GM23248 (cell line): Measurements from ENCODE around the gene TOX2. TPM values are rescaled to one million over a fixed set of nuclear protein-coding genes. Genes with fewer than 3 reads are reported as not detected.

ENCODE experiments used
- DNase-seq: peaks from one replicate; pipeline ENCODE4 v3.0.0-alpha.2; 2015
- H2AFZ ChIP-seq: fragments of 200-600 bp; sonication (generic); 2 replicates; pipeline ENCODE4 v1.6.1; 2016; ENCODE audit warnings: antibody characterized with exemption
- H3F3A ChIP-seq: fragments of 200-600 bp; sonication (generic); 2 replicates; pipeline ENCODE4 v1.6.1; 2016; ENCODE audit warnings: mild to moderate bottlenecking, antibody characterized with exemption, mixed run types; ENCODE audit not compliant: insufficient read depth
- H3K27ac ChIP-seq: fragments of 200-600 bp; sonication (generic); 2 replicates; pipeline ENCODE4 v1.5.1; 2016; ENCODE audit warnings: mild to moderate bottlenecking
- H3K27me3 ChIP-seq: fragments of 200-600 bp; sonication (generic); replicated peaks from 2 replicates; pipeline ENCODE4 v1.6.1; 2016; ENCODE audit warnings: mild to moderate bottlenecking; ENCODE audit not compliant: insufficient read depth
- H3K36me3 ChIP-seq: fragments of 200-600 bp; sonication (generic); 2 replicates; pipeline ENCODE4 v1.6.1; 2016; ENCODE audit warnings: low read depth, mild to moderate bottlenecking
- H3K4me1 ChIP-seq: fragments of 200-600 bp; sonication (generic); 2 replicates; pipeline ENCODE4 v1.6.1; 2016; ENCODE audit warnings: mild to moderate bottlenecking; ENCODE audit not compliant: insufficient read depth
- H3K4me2 ChIP-seq: fragments of 200-600 bp; sonication (generic); one replicate; pipeline ENCODE4 v1.6.1; 2016; ENCODE audit warnings: mild to moderate bottlenecking; ENCODE audit not compliant: unreplicated experiment
- H3K4me3 ChIP-seq: fragments of 200-600 bp; sonication (generic); 2 replicates; pipeline ENCODE4 v1.5.1; 2016; ENCODE audit warnings: mild to moderate bottlenecking
- H3K79me2 ChIP-seq: fragments of 200-600 bp; sonication (generic); 2 replicates; pipeline ENCODE4 v1.6.1; 2016; ENCODE audit warnings: mild to moderate bottlenecking; ENCODE audit not compliant: insufficient read depth
- H3K9ac ChIP-seq: fragments of 200-600 bp; sonication (generic); 2 replicates; pipeline ENCODE4 v1.6.1; 2016; ENCODE audit warnings: mild to moderate bottlenecking
- H3K9me2 ChIP-seq: fragments of 200-600 bp; sonication (generic); 2 replicates; pipeline ENCODE4 v1.6.1; 2016; ENCODE audit warnings: mixed run types, mild to moderate bottlenecking, moderate library complexity; ENCODE audit not compliant: insufficient read depth
- H3K9me3 ChIP-seq: fragments of 200-600 bp; sonication (generic); one replicate; pipeline ENCODE4 v1.6.1; 2017; ENCODE audit warnings: low read depth
- H4K20me1 ChIP-seq: fragments of 200-600 bp; sonication (generic); 2 replicates; pipeline ENCODE4 v1.6.0; 2016; ENCODE audit not compliant: insufficient read depth
- EZH2 ChIP-seq: fragments of 200-600 bp; sonication (generic); IDR thresholded peaks from 2 replicates; pipeline ENCODE4 v1.6.1; 2018; ENCODE audit warnings: antibody characterized with exemption, mild to moderate bottlenecking; ENCODE audit not compliant: insufficient read depth, poor library complexity, severe bottlenecking
- EZH2phosphoT487 ChIP-seq: fragments of 200-600 bp; sonication (generic); IDR thresholded peaks from 2 replicates; pipeline ENCODE4 v1.6.1; 2018; ENCODE audit warnings: antibody characterized with exemption, moderate library complexity, mild to moderate bottlenecking, low read depth; ENCODE audit not compliant: insufficient read depth
- WGBS, 2 experiments: methylation state at CpG; one replicate each; pipeline ENCODE4 v1.1.6; 2015 to 2017; ENCODE audit warnings: low lambda C conversion rate in 2 of 2, low coverage in 1 of 2; ENCODE audit errors: missing lambda C conversion rate in 2 of 2; 5-methylcytosine and 5-hydroxymethylcytosine counted together
- in situ Hi-C: fragments of 300-500 bp; cut with MboI; formaldehyde crosslinking; loops from 2 replicates; pipeline ENCODE4 v1.15.0; 2020
- polyA plus RNA-seq: library from polyadenylated mRNA; unstranded; fragments of >200 nt; fragmentation: Nextera tagmentation; extraction: Ambion mirVana; gene quantifications from 2 replicates; pipeline ENCODE4 v1.2.1, GENCODE V29; 2016
- small RNA-seq: library from RNA; depleted of rRNA; stranded (forward); fragments of <200 nt; gene quantifications from one replicate; pipeline ENCODE3, GENCODE V24; 2014; ENCODE audit warnings: low read depth, low replicate concordance
- total RNA-seq: library from RNA; depleted of rRNA; stranded (reverse); fragments of >200 nt; shearing (Covaris generic); gene quantifications from 2 replicates; pipeline ENCODE4 v1.2.3, GENCODE V29; 2014; rRNA removed

The TOX2 gene
- total and polyA plus RNA-seq, 2 experiments from 2014 or later = 0.97 to 15.9 TPM

DNA sequence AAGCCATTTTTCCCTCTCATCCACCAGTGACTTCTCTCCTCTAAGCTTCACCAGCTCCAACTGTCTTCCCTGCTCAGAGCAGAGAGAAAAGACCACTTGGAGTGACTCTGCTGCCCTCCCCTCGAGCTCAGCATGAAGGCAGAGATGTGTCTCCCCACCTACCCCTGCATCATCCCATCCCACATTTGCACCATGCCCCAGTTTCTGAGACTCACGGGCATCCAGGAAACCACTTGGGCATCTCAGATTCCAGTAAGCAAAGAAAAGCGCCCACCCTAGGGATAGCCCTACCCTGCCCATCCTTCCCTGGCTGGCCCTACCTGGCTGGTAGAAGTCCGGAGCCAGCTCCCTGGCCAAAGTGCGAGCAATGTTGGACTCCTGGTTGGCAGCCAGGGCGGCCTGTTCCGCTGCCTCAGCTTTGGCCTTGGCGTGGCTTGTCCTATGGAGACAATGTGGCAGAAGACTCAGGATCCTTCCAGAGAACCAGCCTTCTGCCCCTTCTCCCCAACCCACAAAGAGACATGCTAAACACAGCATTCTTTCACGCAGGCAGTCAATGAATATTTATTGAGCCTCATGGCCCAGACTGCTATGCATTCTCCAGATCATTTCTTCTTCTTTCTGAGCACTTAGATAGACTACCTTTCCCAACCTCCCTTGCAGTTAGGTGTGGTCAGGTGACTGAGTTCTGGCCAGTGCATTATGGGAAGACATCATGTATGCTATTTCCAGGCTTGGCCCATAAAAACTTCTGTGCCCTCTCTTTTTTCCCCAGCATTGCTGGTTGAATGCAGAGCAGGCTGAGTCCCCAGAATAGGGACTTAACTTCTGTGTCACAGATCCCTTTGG, 203.8 kb downstream of the TOX2 start:
- H3K79me2 ChIP-seq = no peaks in the 10 kb centered on the region
- in situ Hi-C loops = loop anchor here (5.0 to 10.0 kb wide), 3 partner anchors 69 to 346 kb away; partner anchors contain the start of genes FITM2 and JPH2
- no peaks in the 10 kb centered on the region for H3K4me1 ChIP-seq
- H4K20me1 ChIP-seq = no peaks in the 10 kb centered on the region
- H3K36me3 ChIP-seq = no peaks in the 10 kb centered on the region
- H3K9ac ChIP-seq = no peak overlapping the region
- H3K27ac ChIP-seq = no peak overlapping the region
- H3F3A ChIP-seq = no peaks in the 10 kb centered on the region
- 66 to 70% methylated on average over 8 to 9 of the region's 9 CpGs for WGBS, 2 experiments
- no peak overlapping the region for H3K4me3 ChIP-seq
- TF ChIP-seq EZH2phosphoT487 (no peak), EZH2 (no peak)
- no peak for DNase-seq
- no peaks in the 10 kb centered on the region for H3K27me3 ChIP-seq
- H2AFZ ChIP-seq = no peak overlapping the region
- H3K9me2 ChIP-seq = no peaks in the 10 kb centered on the region
- no peaks in the 10 kb centered on the region for H3K9me3 ChIP-seq
- H3K4me2 ChIP-seq = no peak overlapping the region

Small RNA genes within 50 kb of the gene (small RNA-seq; reads per million reads assigned to genes)
- not detected for gene RN7SL443P

Other genes with a start within 250 kb of the TOX2 start
- 6.1 and 8.1 TPM in 2 replicates for gene MYBL2, start 247.7 kb upstream of the TOX2 start, total RNA-seq
- 11.7 and 12.9 TPM in 2 replicates for gene MYBL2, start 247.7 kb upstream of the TOX2 start, polyA plus RNA-seq
- not detected in 2 replicates for gene GTSF1L, start 187.8 kb upstream of the TOX2 start, total RNA-seq
- gene GTSF1L, start 187.8 kb upstream of the TOX2 start, polyA plus RNA-seq = not detected in 2 replicates